ENCODE data around the gene HSD11B2. TPM values are rescaled to one million over a fixed set of nuclear protein-coding genes. Genes with fewer than 3 reads are reported as not detected.

HSD11B2 gene
- total and polyA plus RNA-seq, 2 donors (not counting 3 experiments of a cell fraction or from before 2014, with no cell fraction given) = 0.10 TPM; not detected in 1

GRCh38 chr16:67415872-67416793, 14.8 kb upstream of the HSD11B2 start, which contains the start of gene ZDHHC1:
ZDHHC1 (minus strand) TSS chr16:67416477; CDS start chr16:67407775, 8,702 bp downstream.
- intact Hi-C loops (cut with micrococcal nuclease) = loop anchor here (1.0 kb wide), 1 partner anchor 137 kb away; the partner anchor contains the start of gene PLEKHG4
- Histone ChIP-seq H3K27me3 (ENCODE audit: control insufficient read depth in 2 of 2, insufficient read depth in 2 of 2, low read length in 2 of 2) (no peaks in the 10 kb centered on the region), H3K9me1 (replicated peaks; ENCODE audit: control insufficient read depth, extremely low read depth, insufficient read depth, low read length) (no peaks in the 10 kb centered on the region), H3K9me3 (replicated peaks; ENCODE audit: control insufficient read depth, insufficient read depth, low read length) (no peaks in the 10 kb centered on the region), H3K4me1 (ENCODE audit: control insufficient read depth, extremely low read depth, insufficient read depth, low read length) (peaks cover 13% of the 10 kb centered on the region), H3K36me3 (ENCODE audit: control insufficient read depth in 2 of 2, extremely low read depth in 1 of 2, insufficient read depth in 2 of 2, low read length in 2 of 2) (no peaks in the 10 kb centered on the region), H3K27ac (ENCODE audit: insufficient read depth, low read depth, low read length) (peak within 1 kb of the TSS; percentile 81), H3K9ac (replicated peaks; ENCODE audit: extremely low read depth, insufficient read depth, low read length) (peak within 1 kb of the TSS; percentile 93), H3K4me2 (ENCODE audit: insufficient read depth, low read length) (peak within 1 kb of the TSS; percentile 89), H3K4me3 (replicated peaks in 1 of 3; ENCODE audit: insufficient read depth in 1 of 3, low read depth in 1 of 3, low read length in 3 of 3) (peak within 1 kb of the TSS; percentile 76 to 84 (median 82)), H3K79me2 (ENCODE audit: control insufficient read depth, insufficient read depth, low read length) (peaks cover 2% of the 10 kb centered on the region), H2AFZ (ENCODE audit: low read depth, low read length) (peak within 1 kb of the TSS; percentile 96), H4K20me1 (replicated peaks; ENCODE audit: control insufficient read depth, extremely low read depth, insufficient read depth, low read length) (no peaks in the 10 kb centered on the region)
- POLR2A ChIA-PET = no interaction called here
- CTCF ChIA-PET = interaction anchor here (0.6 to 3.4 kb wide), 7 partner anchors 10 to 155 kb away, joined by 3 to 19 read pairs (median 4); partner anchors contain the start of genes KCTD19 and LRRC36
- dilution Hi-C loops (cut with MboI; ENCODE audit: extremely low pct_ligation_motif_present, low sequenced_read_pairs) = no loop called here
- no peak for TF ChIP-seq MYC (IDR thresholded peaks at IDR 0.05; ENCODE audit: low read depth, low read length)
- no peak for TF ChIP-seq EZH2 (IDR thresholded peaks at IDR 0.05; ENCODE audit: borderline replicate concordance, low read depth, low read length, severe bottlenecking)
- TF ChIP-seq JUN (IDR thresholded peaks at IDR 0.05; ENCODE audit: borderline replicate concordance, insufficient read depth, insufficient read length, low read depth) = no peak
- peak; percentile 7 for TF ChIP-seq FOS (IDR thresholded peaks at IDR 0.05; ENCODE audit: borderline replicate concordance, insufficient read depth, low read length)
- no peak for TF ChIP-seq GATA2 (IDR thresholded peaks at IDR 0.05; ENCODE audit: insufficient read depth, insufficient read length, low read depth, low read length)
- TF ChIP-seq POLR2A (IDR thresholded peaks at IDR 0.05; ENCODE audit: low read depth, low read length) = no peak
- no peak for TF ChIP-seq MAX (IDR thresholded peaks at IDR 0.05; ENCODE audit: insufficient read depth, insufficient read length)
- peak; percentile 36 to 48 for TF ChIP-seq CTCF (IDR thresholded peaks at IDR 0.05; ENCODE audit: extremely low read depth in 1 of 2, insufficient read depth in 1 of 2, low read depth in 1 of 2, low read length in 2 of 2)
- peak; percentile 79 for TF ChIP-seq POLR2AphosphoS5 (IDR thresholded peaks at IDR 0.05; ENCODE audit: insufficient read depth, low read depth, low read length)
- DNase-seq (ENCODE audit: low read depth, low spot score) (peak; percentile 72), FAIRE-seq (peak; percentile 69)
- BruUV-seq (replicated peaks) = no TSS peak
